H1 (cell line): ENCODE measurements around the gene CALML4. TPM values are rescaled to one million over a fixed set of nuclear protein-coding genes. Genes with fewer than 3 reads are reported as not detected.
A peak's percentile ranks its signal among the peaks of the same experiment; 100 is the strongest.

Source experiments
- CHD2 ChIP-seq: IDR thresholded peaks from 2 replicates; pipeline ENCODE4 v1.6.1; 2012; ENCODE audit warnings: low read length, improper control_type of control experiment
- GTF2F1 ChIP-seq: IDR thresholded peaks from 2 replicates; pipeline ENCODE4 v1.6.1; 2012; ENCODE audit warnings: low read depth, low read length, improper control_type of control experiment, borderline replicate concordance
- KDM4A ChIP-seq: IDR thresholded peaks from one replicate; pipeline ENCODE4 v1.7.1; 2012; ENCODE audit warnings: low read depth, mild to moderate bottlenecking, moderate library complexity, low read length, inconsistent platforms; ENCODE audit not compliant: severe bottlenecking
- RFX5 ChIP-seq: IDR thresholded peaks from 2 replicates; pipeline ENCODE4 v1.6.1; 2011; ENCODE audit warnings: low read depth, low read length, improper control_type of control experiment, borderline replicate concordance
- TBP ChIP-seq: IDR thresholded peaks from 2 replicates; pipeline ENCODE4 v1.6.1; 2011; ENCODE audit warnings: low read depth, low read length, improper control_type of control experiment
- polyA plus RNA-seq, 7 experiments: library from polyadenylated mRNA; depleted of rRNA in 3 of 7; stranded (reverse) in 5 of 7; unstranded in 2 of 7; fragments of >200 nt in 5 of 7; fragments of 200-250 nt in 2 of 7; gene quantifications; 1 replicate in 5 of 7; 2 replicates in 1 of 7; 4 replicates in 1 of 7; pipeline versions ENCODE4 v1.2.1 to v1.2.3, GENCODE V29; 2011 to 2013; ENCODE audit warnings: missing spikeins in 2 of 7, mixed read lengths in 2 of 7
- total RNA-seq: library from RNA; stranded (reverse); fragmentation: NEBNext Ultra II Directional; extraction: Animal tissue kit (Norgen Biotek cat#: 25700); gene quantifications from 2 replicates; pipeline ENCODE4 v1.2.1, GENCODE V29; 2021
- TF ChIP-seq, protein P1 (sequence below): fragments of 300-600 bp; sonication (generic); IDR thresholded peaks from 2 replicates; pipeline ENCODE4 v1.7.1; 2012; ENCODE audit warnings: low read length, moderate library complexity, mild to moderate bottlenecking, inconsistent platforms; ENCODE audit not compliant: insufficient replicate concordance
- TF ChIP-seq, protein P2 (sequence below), 3 experiments: IDR thresholded peaks; 1 replicate in 2 of 3; 2 replicates in 1 of 3; pipeline versions ENCODE4 v1.5.1 to v1.6.1; 2011; ENCODE audit warnings: low read length in 3 of 3, mild to moderate bottlenecking in 3 of 3, inconsistent platforms in 2 of 3, low read depth in 1 of 3, moderate library complexity in 1 of 3; ENCODE audit not compliant: insufficient read depth in 1 of 3; ENCODE audit errors: control extremely low read depth in 1 of 3

CALML4 gene
- total and polyA plus RNA-seq, 2 of the 8 experiments (the other 6 are each of a cell fraction or from before 2014, with no cell fraction given) = 3.8 to 12.5 TPM

DNA sequence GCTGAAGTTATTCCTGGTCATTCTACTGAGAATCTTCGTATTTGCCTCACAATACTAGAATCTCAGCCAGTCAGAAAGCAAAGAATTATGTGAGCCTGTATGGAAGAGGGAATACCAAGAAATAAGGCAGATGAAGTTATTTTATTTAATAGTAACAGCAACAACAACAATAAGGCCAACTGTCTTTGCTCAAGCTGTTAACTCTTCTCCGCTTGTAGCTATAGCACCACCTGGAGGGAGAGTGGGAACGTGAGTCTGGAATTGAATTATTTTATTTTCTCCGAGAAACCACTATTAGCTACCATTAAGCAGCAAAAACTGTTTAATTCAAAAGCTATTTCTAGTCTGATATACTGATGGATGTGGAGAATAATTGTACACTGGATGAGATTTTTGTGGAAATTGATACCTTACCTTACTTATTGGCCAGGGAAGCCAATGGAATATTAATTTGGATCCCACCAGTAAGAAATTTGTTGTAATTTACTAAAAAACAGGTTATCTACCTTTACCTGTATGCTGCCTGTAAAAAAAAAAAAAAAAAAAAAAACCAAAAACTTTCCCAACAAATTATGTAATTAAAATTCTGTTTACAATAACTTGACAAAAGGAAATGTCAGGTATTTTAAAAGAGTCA, 50.1 kb downstream of the CALML4 start (continued):
- TF ChIP-seq, protein P1, sequence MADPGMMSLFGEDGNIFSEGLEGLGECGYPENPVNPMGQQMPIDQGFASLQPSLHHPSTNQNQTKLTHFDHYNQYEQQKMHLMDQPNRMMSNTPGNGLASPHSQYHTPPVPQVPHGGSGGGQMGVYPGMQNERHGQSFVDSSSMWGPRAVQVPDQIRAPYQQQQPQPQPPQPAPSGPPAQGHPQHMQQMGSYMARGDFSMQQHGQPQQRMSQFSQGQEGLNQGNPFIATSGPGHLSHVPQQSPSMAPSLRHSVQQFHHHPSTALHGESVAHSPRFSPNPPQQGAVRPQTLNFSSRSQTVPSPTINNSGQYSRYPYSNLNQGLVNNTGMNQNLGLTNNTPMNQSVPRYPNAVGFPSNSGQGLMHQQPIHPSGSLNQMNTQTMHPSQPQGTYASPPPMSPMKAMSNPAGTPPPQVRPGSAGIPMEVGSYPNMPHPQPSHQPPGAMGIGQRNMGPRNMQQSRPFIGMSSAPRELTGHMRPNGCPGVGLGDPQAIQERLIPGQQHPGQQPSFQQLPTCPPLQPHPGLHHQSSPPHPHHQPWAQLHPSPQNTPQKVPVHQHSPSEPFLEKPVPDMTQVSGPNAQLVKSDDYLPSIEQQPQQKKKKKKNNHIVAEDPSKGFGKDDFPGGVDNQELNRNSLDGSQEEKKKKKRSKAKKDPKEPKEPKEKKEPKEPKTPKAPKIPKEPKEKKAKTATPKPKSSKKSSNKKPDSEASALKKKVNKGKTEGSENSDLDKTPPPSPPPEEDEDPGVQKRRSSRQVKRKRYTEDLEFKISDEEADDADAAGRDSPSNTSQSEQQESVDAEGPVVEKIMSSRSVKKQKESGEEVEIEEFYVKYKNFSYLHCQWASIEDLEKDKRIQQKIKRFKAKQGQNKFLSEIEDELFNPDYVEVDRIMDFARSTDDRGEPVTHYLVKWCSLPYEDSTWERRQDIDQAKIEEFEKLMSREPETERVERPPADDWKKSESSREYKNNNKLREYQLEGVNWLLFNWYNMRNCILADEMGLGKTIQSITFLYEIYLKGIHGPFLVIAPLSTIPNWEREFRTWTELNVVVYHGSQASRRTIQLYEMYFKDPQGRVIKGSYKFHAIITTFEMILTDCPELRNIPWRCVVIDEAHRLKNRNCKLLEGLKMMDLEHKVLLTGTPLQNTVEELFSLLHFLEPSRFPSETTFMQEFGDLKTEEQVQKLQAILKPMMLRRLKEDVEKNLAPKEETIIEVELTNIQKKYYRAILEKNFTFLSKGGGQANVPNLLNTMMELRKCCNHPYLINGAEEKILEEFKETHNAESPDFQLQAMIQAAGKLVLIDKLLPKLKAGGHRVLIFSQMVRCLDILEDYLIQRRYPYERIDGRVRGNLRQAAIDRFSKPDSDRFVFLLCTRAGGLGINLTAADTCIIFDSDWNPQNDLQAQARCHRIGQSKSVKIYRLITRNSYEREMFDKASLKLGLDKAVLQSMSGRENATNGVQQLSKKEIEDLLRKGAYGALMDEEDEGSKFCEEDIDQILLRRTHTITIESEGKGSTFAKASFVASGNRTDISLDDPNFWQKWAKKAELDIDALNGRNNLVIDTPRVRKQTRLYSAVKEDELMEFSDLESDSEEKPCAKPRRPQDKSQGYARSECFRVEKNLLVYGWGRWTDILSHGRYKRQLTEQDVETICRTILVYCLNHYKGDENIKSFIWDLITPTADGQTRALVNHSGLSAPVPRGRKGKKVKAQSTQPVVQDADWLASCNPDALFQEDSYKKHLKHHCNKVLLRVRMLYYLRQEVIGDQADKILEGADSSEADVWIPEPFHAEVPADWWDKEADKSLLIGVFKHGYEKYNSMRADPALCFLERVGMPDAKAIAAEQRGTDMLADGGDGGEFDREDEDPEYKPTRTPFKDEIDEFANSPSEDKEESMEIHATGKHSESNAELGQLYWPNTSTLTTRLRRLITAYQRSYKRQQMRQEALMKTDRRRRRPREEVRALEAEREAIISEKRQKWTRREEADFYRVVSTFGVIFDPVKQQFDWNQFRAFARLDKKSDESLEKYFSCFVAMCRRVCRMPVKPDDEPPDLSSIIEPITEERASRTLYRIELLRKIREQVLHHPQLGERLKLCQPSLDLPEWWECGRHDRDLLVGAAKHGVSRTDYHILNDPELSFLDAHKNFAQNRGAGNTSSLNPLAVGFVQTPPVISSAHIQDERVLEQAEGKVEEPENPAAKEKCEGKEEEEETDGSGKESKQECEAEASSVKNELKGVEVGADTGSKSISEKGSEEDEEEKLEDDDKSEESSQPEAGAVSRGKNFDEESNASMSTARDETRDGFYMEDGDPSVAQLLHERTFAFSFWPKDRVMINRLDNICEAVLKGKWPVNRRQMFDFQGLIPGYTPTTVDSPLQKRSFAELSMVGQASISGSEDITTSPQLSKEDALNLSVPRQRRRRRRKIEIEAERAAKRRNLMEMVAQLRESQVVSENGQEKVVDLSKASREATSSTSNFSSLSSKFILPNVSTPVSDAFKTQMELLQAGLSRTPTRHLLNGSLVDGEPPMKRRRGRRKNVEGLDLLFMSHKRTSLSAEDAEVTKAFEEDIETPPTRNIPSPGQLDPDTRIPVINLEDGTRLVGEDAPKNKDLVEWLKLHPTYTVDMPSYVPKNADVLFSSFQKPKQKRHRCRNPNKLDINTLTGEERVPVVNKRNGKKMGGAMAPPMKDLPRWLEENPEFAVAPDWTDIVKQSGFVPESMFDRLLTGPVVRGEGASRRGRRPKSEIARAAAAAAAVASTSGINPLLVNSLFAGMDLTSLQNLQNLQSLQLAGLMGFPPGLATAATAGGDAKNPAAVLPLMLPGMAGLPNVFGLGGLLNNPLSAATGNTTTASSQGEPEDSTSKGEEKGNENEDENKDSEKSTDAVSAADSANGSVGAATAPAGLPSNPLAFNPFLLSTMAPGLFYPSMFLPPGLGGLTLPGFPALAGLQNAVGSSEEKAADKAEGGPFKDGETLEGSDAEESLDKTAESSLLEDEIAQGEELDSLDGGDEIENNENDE = peak; percentile 51
- TF ChIP-seq, protein P2, sequence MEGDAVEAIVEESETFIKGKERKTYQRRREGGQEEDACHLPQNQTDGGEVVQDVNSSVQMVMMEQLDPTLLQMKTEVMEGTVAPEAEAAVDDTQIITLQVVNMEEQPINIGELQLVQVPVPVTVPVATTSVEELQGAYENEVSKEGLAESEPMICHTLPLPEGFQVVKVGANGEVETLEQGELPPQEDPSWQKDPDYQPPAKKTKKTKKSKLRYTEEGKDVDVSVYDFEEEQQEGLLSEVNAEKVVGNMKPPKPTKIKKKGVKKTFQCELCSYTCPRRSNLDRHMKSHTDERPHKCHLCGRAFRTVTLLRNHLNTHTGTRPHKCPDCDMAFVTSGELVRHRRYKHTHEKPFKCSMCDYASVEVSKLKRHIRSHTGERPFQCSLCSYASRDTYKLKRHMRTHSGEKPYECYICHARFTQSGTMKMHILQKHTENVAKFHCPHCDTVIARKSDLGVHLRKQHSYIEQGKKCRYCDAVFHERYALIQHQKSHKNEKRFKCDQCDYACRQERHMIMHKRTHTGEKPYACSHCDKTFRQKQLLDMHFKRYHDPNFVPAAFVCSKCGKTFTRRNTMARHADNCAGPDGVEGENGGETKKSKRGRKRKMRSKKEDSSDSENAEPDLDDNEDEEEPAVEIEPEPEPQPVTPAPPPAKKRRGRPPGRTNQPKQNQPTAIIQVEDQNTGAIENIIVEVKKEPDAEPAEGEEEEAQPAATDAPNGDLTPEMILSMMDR (IDR thresholded peaks at IDR 0.05; ENCODE audit: control extremely low read depth in 1 of 3, insufficient read depth in 1 of 3, low read depth in 1 of 3, low read length in 3 of 3) = peak in 2 of 3 experiments; percentile 69 to 75; a peak in 3 of 4 replicates
- TF ChIP-seq RFX5 (no peak), CHD2 (no peak), TBP (no peak), GTF2F1 (no peak), KDM4A (no peak)
